ENCODE results near the gene PARK7.
"Not testable (repeated sequence)": the region's sequence is repeated elsewhere in the genome, so short reads cannot be mapped to it uniquely, and the experiment has no call there.

Gene PARK7

GRCh38 chr1:7961216-7962013, at the start of gene PARK7:
Gene PARK7, plus strand, starts transcription at chr1:7961711. Its CDS starts 1,075 bp downstream, at chr1:7962786.
- peak; percentile 99 for DNase-seq

- no peak for DNase-seq
Observed at GRCh38 chr1:7912145-7912544, 49.4 kb upstream of the PARK7 start.

GRCh38 chr1:7912743-7913557, 48.6 kb upstream of the PARK7 start:
- DNase-seq: no peak

- DNase-seq: peak; percentile 43
Observed at GRCh38 chr1:7915826-7916500, 45.5 kb upstream of the PARK7 start.

- no peak for DNase-seq
Observed at GRCh38 chr1:7916501-7916830, 45.0 kb upstream of the PARK7 start.

GRCh38 chr1:7917971-7918370, 43.5 kb upstream of the PARK7 start:
- not testable (repeated sequence) for DNase-seq

GRCh38 chr1:7919880-7920279, 41.6 kb upstream of the PARK7 start:
- no peak for DNase-seq

GRCh38 chr1:7921796-7922195, 39.7 kb upstream of the PARK7 start:
- no peak for DNase-seq

- no peak for DNase-seq
Observed at GRCh38 chr1:7922301-7922700, 39.2 kb upstream of the PARK7 start.

- not testable (repeated sequence) for DNase-seq
Observed at GRCh38 chr1:7927061-7927460, 34.5 kb upstream of the PARK7 start.

- no peak for DNase-seq
Observed at GRCh38 chr1:7928247-7928646, 33.3 kb upstream of the PARK7 start.

GRCh38 chr1:7929637-7930036, 31.9 kb upstream of the PARK7 start:
- DNase-seq: no peak

GRCh38 chr1:7930645-7931445, 30.7 kb upstream of the PARK7 start:
- no peak for DNase-seq

- DNase-seq: no peak
Observed at GRCh38 chr1:7931446-7931812, 30.1 kb upstream of the PARK7 start.

GRCh38 chr1:7932524-7933138, 28.9 kb upstream of the PARK7 start:
- DNase-seq: no peak

GRCh38 chr1:7938070-7938469, 23.4 kb upstream of the PARK7 start:
- DNase-seq: no peak

GRCh38 chr1:7940034-7940433, 21.5 kb upstream of the PARK7 start:
- DNase-seq: no peak

GRCh38 chr1:7940745-7941436, 20.6 kb upstream of the PARK7 start, which contains the start of gene TNFRSF9:
Gene TNFRSF9, minus strand, starts transcription at chr1:7940839. Its CDS starts 845 bp downstream, at chr1:7939994.
- DNase-seq: peak; percentile 80

GRCh38 chr1:7941437-7941793, 20.1 kb upstream of the PARK7 start:
- DNase-seq: no peak

GRCh38 chr1:7942214-7942921, 19.1 kb upstream of the PARK7 start:
- peak; percentile 34 for DNase-seq

GRCh38 chr1:7943251-7943650, 18.3 kb upstream of the PARK7 start:
- DNase-seq: no peak
